RWPE1 (cell line): ENCODE measurements around the gene INSRR.

ENCODE experiments used
- CTCF ChIA-PET: fragments of 350-600 bp; sonication (Branson Sonifier 250); formaldehyde crosslinking; extraction: SDS; loops from one replicate; lab custom pipeline; 2021; lab: Yijun Ruan, JAX
- POLR2A ChIA-PET: fragments of 400-600 bp; formaldehyde crosslinking; extraction: SDS; loops from one replicate; lab custom pipeline; 2020; ENCODE audit warnings: antibody characterized with exemption; ENCODE audit not compliant: low non-redundant PET; lab: Yijun Ruan, JAX
- DNase-seq: peaks from one replicate; pipeline ENCODE4 v3.0.0; 2012; ENCODE audit warnings: low spot score
- H3K27ac ChIP-seq: fragments of 450-650 bp; 2 replicates; pipeline ENCODE4 v1.5.1; 2017
- CTCF ChIP-seq: fragments of 450-650 bp; conservative IDR thresholded peaks from 2 replicates; pipeline ENCODE4 v1.5.1; 2017; ENCODE audit warnings: low read depth, mild to moderate bottlenecking

The INSRR gene

GRCh38 chr1:156858959-156859522 lies at the start of gene INSRR:
INSRR (minus strand) TSS chr1:156859117; CDS start chr1:156858621, 496 bp downstream.
- ChIA-PET CTCF (interaction anchor here (0.5 to 5.1 kb wide), 19 partner anchors 14 to 268 kb away, joined by 3 to 53 read pairs (median 7); partner anchors contain the start of genes ISG20L2 and METTL25B), POLR2A (interaction anchor here (1.5 kb wide), 1 partner anchor 131 kb away, joined by 5 read pairs; the partner anchor contains the start of genes ISG20L2 and METTL25B)
- DNase-seq: no peak
- TF ChIP-seq CTCF: no peak
- no peak within 1 kb of the TSS for H3K27ac ChIP-seq

GRCh38 chr1:156908541-156908940 lies 49.6 kb upstream of the INSRR start:
- ChIA-PET CTCF (interaction anchor here (1.0 to 1.3 kb wide), 2 partner anchors 18 to 19 kb away, joined by 3 read pairs; no protein-coding TSS in a partner anchor), POLR2A (no interaction called here)
- H3K27ac ChIP-seq: peak overlapping the region; percentile 80
- TF ChIP-seq CTCF: no peak
- DNase-seq: no peak

- TF ChIP-seq CTCF: no peak
- ChIA-PET POLR2A (no interaction called here), CTCF (no interaction called here)
- no peak for DNase-seq
- peak overlapping the region; percentile 80 for H3K27ac ChIP-seq
Measured at GRCh38 chr1:156906206-156906906, 47.4 kb upstream of the INSRR start.

GRCh38 chr1:156905651-156906050 lies 46.7 kb upstream of the INSRR start:
- CTCF ChIA-PET: no interaction called here
- TF ChIP-seq CTCF: no peak
- DNase-seq: no peak

GRCh38 chr1:156905176-156905575 lies 46.3 kb upstream of the INSRR start:
- POLR2A ChIA-PET: interaction anchor here (0.6 kb wide), 1 partner anchor 244 kb away, joined by 4 read pairs; no protein-coding TSS in a partner anchor
- peak overlapping the region; percentile 80 for H3K27ac ChIP-seq
- no peak for TF ChIP-seq CTCF
- DNase-seq: no peak
- CTCF ChIA-PET: no interaction called here

More at GRCh38 chr1:156905651-156906050, 46.7 kb upstream of the INSRR start:
- peak overlapping the region; percentile 80 for H3K27ac ChIP-seq
- POLR2A ChIA-PET: interaction anchor here (0.6 kb wide), 1 partner anchor 245 kb away, joined by 4 read pairs; no protein-coding TSS in a partner anchor

GRCh38 chr1:156904187-156904959 lies 45.5 kb upstream of the INSRR start:
- POLR2A ChIA-PET: no interaction called here
- CTCF ChIA-PET: no interaction called here
- TF ChIP-seq CTCF: no peak
- H3K27ac ChIP-seq: peak overlapping the region; percentile 80; the same call in 1 of the 2 replicates
- no peak for DNase-seq
